HG02798 (cell line): ENCODE data around the gene TRIM9.

Source experiments
- ATAC-seq: cut with Tn5 transposase; IDR thresholded peaks from one replicate; pipeline ENCODE4 v1.9.1; 2021; ENCODE audit warnings: mild to moderate bottlenecking; ENCODE audit not compliant: unreplicated experiment, poor library complexity

Gene TRIM9

GRCh38 chr14:51094901-51095853 is at the start of gene TRIM9:
Gene TRIM9 (minus strand): TSS chr14:51095105. CDS start chr14:51094939, 166 bp downstream.
- peak; percentile 100 for ATAC-seq

DNA sequence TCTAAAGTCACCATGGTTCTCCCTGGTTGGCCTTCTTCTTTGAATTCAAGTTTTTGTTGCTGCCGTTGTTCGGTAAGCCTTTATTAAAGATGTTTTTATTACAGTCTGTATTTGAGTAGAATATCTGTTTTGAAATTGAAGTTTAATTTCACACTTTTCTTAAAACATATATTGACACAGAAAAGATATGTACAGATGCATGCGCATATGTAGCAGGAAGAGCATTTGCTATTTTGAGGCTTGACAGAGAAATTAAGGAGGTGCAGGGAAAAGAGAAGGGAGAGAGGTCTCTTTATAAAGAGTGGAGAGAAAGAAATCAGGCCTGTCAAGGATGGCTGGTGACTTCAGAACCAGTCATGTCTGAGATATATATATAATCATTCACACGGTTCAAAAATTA is 46.0 kb upstream of the TRIM9 start:
- ATAC-seq = no peak

GRCh38 chr14:51140338-51140737 is 45.4 kb upstream of the TRIM9 start:
- no peak for ATAC-seq

GRCh38 chr14:51139121-51139681 is 44.3 kb upstream of the TRIM9 start:
- ATAC-seq = no peak

GRCh38 chr14:51138404-51139103 is 43.6 kb upstream of the TRIM9 start:
- ATAC-seq = no peak

DNA sequence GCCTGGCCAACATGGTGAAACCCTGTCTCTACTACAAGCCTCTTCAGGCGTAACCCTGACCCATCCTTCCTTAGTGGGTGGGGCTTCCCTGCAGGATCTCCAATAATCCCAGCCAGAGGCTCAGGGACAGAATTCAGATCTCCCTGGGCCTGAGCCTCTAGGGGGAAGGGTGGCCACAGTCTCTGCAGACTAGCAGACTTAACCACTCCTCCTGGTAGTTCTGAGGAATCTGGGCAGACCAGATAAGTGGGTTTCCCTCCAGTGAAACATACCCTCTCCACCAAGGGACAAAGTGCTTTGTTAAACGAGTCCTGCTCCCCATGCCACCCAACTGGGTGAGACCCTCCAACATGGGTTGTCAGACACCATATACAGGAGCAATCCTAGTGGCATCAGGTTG is 36.6 kb upstream of the TRIM9 start:
- ATAC-seq = no peak

DNA sequence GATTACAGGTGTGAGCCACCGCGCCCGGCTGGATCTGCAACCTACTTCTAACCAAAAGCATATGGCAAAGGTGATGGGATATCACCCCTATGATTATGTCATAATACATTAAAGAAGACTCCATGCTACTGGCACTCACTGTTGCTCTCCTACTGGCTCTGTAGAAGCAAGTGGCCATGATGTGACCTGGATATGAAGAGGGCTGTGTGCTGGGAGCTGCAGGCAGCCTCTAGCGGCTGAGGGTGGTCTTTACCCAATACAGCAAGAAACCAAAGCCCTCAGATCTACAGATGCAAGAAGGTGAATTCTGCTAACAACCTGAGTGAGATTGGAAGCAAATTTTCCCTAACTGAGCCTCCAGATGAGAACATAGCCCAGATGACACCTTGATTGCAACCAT is 34.2 kb upstream of the TRIM9 start:
- ATAC-seq = no peak

DNA sequence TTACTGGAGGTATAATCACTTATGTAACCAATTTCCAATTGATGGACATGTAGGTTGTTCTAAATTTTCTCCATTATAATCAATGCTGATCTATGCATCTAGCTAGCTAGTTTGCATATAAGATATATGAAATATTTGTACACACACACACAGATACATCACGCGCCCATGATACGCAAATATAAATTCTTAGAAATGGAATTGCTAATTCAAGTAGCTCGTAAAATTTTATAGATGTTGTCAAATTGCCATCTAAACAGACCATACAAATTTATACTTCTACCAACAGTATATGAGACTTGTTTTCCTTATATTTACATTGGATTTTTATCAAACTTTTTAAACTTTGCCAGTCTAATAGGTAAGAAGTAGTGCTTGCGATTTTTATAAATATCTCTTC is 29.1 kb upstream of the TRIM9 start:
- ATAC-seq = no peak

DNA sequence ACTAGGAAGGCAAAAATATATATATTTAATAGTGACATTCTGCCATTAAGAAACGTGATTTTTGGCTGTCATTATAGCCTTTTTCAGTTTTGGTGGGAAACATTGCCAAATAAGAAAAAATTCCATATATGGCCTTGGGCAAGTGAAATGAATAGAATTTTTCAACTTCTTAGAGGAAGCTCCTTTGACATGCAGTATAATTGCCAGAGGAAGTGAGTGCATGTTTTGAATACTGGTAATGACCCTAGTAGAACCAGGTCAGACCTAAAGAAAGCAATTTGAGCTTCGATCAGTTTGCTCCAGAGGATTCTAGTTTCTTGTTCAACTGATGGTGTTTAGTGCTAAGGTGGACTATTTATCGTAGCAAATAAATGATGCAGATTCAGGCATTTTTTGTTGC is 26.2 kb upstream of the TRIM9 start:
- no peak for ATAC-seq

- ATAC-seq = no peak
These were observed 24.6 kb upstream of the TRIM9 start for GRCh38 chr14:51119411-51120051.

- ATAC-seq = no peak
These were observed 24.1 kb upstream of the TRIM9 start for GRCh38 chr14:51118993-51119392.

GRCh38 chr14:51117593-51117992 is 22.7 kb upstream of the TRIM9 start:
- ATAC-seq = no peak

- no peak for ATAC-seq
These were observed 21.8 kb upstream of the TRIM9 start for GRCh38 chr14:51116682-51117081.

GRCh38 chr14:51109651-51110050 is 14.7 kb upstream of the TRIM9 start:
- ATAC-seq = no peak

- ATAC-seq = no peak
These were observed 12.9 kb upstream of the TRIM9 start for GRCh38 chr14:51107801-51108200.

DNA sequence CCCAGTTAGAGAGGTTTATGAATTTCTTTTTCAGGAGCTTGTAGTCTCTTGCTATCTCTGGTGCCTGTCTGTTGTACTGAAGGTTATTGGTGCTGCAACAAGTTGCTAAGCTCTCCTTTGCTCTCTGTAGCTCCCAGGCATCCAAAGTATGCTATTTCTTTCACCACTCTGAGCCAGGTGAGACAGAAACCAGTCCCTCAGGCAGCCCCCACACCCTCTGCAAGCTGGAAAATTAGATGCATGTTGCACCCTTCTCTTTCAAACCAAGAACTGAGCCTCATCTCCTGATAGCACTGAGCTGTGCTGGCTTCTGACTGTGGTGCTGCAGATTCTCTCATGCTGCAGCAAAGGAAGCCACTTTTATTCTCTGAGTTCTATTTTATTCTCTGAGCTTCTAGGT is 9.6 kb upstream of the TRIM9 start:
- ATAC-seq = no peak

DNA sequence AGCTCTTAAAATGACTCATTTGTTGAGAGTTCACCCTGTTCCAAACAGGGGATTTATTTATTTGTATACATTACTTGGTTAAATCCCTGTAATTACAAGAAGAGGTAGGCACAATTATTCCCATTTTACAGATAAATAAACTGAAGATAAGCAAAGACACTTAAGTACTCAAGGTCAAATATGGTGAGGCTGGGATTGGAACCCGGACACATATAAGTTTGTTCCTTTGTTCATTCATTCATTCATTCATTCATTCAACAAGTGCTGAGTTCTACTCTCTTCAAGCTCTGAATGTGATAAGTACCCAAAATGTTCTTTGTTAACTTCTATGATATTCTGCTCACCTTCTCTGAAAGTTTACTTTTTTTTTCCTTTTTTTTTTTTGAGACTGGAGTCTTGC is 2.4 kb upstream of the TRIM9 start:
- ATAC-seq = no peak

DNA sequence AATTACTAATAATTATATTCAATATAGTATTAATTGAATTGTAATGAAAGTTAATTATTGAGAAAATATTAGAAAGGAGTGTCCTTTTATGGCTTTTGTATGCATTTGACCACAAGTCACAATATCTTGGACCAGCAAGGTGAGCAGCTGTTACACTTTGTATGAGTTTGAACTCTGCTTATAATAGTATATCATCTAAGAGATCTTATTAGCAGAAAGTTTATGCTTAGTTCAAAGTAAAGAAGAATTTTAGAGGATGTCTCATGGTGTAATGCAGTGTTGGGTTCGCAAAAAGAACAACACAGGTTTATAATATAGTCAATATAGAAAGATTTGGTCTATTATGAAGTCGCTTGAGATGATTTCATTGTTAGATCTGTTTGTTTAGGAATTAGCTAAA is 2.0 kb upstream of the TRIM9 start:
- no peak for ATAC-seq

GRCh38 chr14:51095854-51096823 is 1.2 kb upstream of the TRIM9 start:
- no peak for ATAC-seq
